IPS-NIHi7 (cell line): ENCODE measurements around the gene MT4.

Source experiments
- DNase-seq: peaks from one replicate; pipeline ENCODE4 v3.0.0; 2012; ENCODE audit warnings: mixed read lengths; ENCODE audit errors: extremely low spot score

Gene MT4

GRCh38 chr16:56564793-56565477 lies at the start of gene MT4:
Gene MT4 (plus strand): TSS chr16:56565073. CDS start chr16:56565129, 56 bp downstream.
- no peak for DNase-seq

- no peak for DNase-seq
Measured at GRCh38 chr16:56515665-56516064, 49.2 kb upstream of the MT4 start.

GRCh38 chr16:56517206-56517605 lies 47.7 kb upstream of the MT4 start:
- no peak for DNase-seq

GRCh38 chr16:56518425-56518824 lies 46.4 kb upstream of the MT4 start:
- DNase-seq = no peak

GRCh38 chr16:56519459-56520250 lies 45.2 kb upstream of the MT4 start, which contains the start of gene BBS2:
Gene BBS2 (minus strand): TSS chr16:56520024. CDS start chr16:56519862, 162 bp downstream.
- peak; percentile 94 for DNase-seq

GRCh38 chr16:56520251-56520577 lies 44.7 kb upstream of the MT4 start:
- DNase-seq = no peak

GRCh38 chr16:56525236-56525635 lies 39.6 kb upstream of the MT4 start:
- DNase-seq = no peak

- DNase-seq = no peak
Measured at GRCh38 chr16:56530872-56531271, 34.0 kb upstream of the MT4 start.

GRCh38 chr16:56532714-56533113 lies 32.2 kb upstream of the MT4 start:
- DNase-seq = peak; percentile 33

GRCh38 chr16:56534847-56535383 lies 30.0 kb upstream of the MT4 start:
- no peak for DNase-seq

- no peak for DNase-seq
Measured at GRCh38 chr16:56538331-56538730, 26.5 kb upstream of the MT4 start.

- DNase-seq = no peak
Measured at GRCh38 chr16:56539656-56540055, 25.2 kb upstream of the MT4 start.

- no peak for DNase-seq
Measured at GRCh38 chr16:56542039-56542438, 22.8 kb upstream of the MT4 start.

GRCh38 chr16:56547120-56547948 lies 17.5 kb upstream of the MT4 start:
- DNase-seq = peak; percentile 71

- DNase-seq = no peak
Measured at GRCh38 chr16:56547949-56548567, 16.8 kb upstream of the MT4 start.

- DNase-seq = no peak
Measured at GRCh38 chr16:56549161-56549560, 15.7 kb upstream of the MT4 start.

GRCh38 chr16:56549744-56550385 lies 15.0 kb upstream of the MT4 start:
- DNase-seq = no peak

GRCh38 chr16:56551796-56552738 lies 12.8 kb upstream of the MT4 start:
- no peak for DNase-seq

- no peak for DNase-seq
Measured at GRCh38 chr16:56554441-56554840, 10.4 kb upstream of the MT4 start.
